ENCODE measurements around the gene RCN2.

GRCh38 chr15:77001966-77002365 is 70.4 kb downstream of the RCN2 start:
- TF ChIP-seq POLR2AphosphoS5 (IDR thresholded peaks at IDR 0.05) (no peak), POLR2A (IDR thresholded peaks at IDR 0.05) (no peak), CTCF (IDR thresholded peaks at IDR 0.05) (no peak)

Measured in breast epithelium (tissue), 3 donors.